Pancreas (tissue), 10 donors: Measurements from ENCODE around the gene E2F1. TPM values are rescaled to one million over a fixed set of nuclear protein-coding genes. Genes with fewer than 3 reads are reported as not detected.

ENCODE experiments used
- ATAC-seq, 4 donors: fragments of 200-7000 bp; cut with Tn5 transposase; one replicate each; pipeline versions ENCODE4 v1.8.0 to v1.9.1; 2020; ENCODE audit warnings: mild to moderate bottlenecking in 4 of 4, moderate library complexity in 4 of 4
- DNase-seq, 6 donors: peaks; one replicate each; pipeline ENCODE4 v3.0.0-alpha.2; 2020
- FAIRE-seq: peaks from 2 replicates; lab custom pipeline; 2012; peaks lifted over from hg19 to GRCh38; lab: Jason Lieb, UNC
- H3K27ac ChIP-seq, 4 donors: fragments of 200-600 bp; sonication (generic); 1 replicate in 3 of 4; 2 replicates in 1 of 4; pipeline versions ENCODE4 v1.5.0 to v1.8.0; 2020
- H3K27me3 ChIP-seq, 4 donors: fragments of 200-600 bp; one replicate each; pipeline ENCODE4 v1.8.0; 2021
- H3K36me3 ChIP-seq, 3 donors: fragments of 200-600 bp; sonication (generic) in 1 of 3; one replicate each; pipeline versions ENCODE4 v1.5.0 to v1.8.0; 2020 to 2021
- H3K4me1 ChIP-seq, 3 donors: fragments of 200-600 bp; one replicate each; pipeline ENCODE4 v1.8.0; 2021
- H3K4me3 ChIP-seq, 4 donors: fragments of 200-600 bp; sonication (generic) in 2 of 4; one replicate each; pipeline versions ENCODE4 v1.5.0 to v1.8.0; 2020 to 2021
- H3K9me3 ChIP-seq, 4 donors: fragments of 200-600 bp; one replicate each; pipeline ENCODE4 v1.8.0; 2021
- WGBS, 2 donors: extraction: QIAGEN DNeasy Blood & Tissue Kit; methylation state at CpG; one replicate each; pipeline ENCODE4 v1.1.7; 2013; 5-methylcytosine and 5-hydroxymethylcytosine counted together
- intact Hi-C, 3 donors: fragments of 100-400 bp; cut with DNase I; formaldehyde crosslinking; loops; one replicate each; pipeline versions ENCODE4 v1.11.1 to v1.14.2; 2022
- polyA plus RNA-seq, 2 donors: library from polyadenylated mRNA; stranded (reverse); fragments of 200-250 nt; gene quantifications; one replicate each; pipeline ENCODE4 v1.2.3, GENCODE V29; 2013
- total RNA-seq, 6 donors: library from RNA; stranded (reverse); fragmentation: NEBNext Ultra II Directional in 4 of 6; extraction: Animal tissue kit (Norgen Biotek cat#: 25700) in 4 of 6; gene quantifications; one replicate each; pipeline versions ENCODE4 v1.2.1 to v1.2.4, GENCODE V29; 2021 to 2023
- TF ChIP-seq, protein P1 (sequence below), 4 donors: fragments of 200-600 bp; sonication (generic) in 3 of 4; IDR thresholded peaks; one replicate each; pipeline versions ENCODE4 v1.5.0 to v1.8.0; 2021; ENCODE audit warnings: antibody characterized with exemption in 4 of 4
- donor health status: healthy with polysubstance abuse.
- donor health status: DM: no; HTN: no; CAD: no; lungs with moderate emphysema.
- donor health status: DM: no; HTN: no; CAD: no.
- donor health status: control.
- donor health status: control.
- donor health status: Bipolar disorder and iron deficiency.
- donor health status: DM: yes; HTN: yes; CAD: no.
- donor health status: DM: no; HTN: no; CAD: no.
- donor health status: DM: no; HTN: no; CAD: no.
- donor health status: DM: yes; HTN: yes; CAD: no.

Gene E2F1
- total and polyA plus RNA-seq, 8 donors: 0.23 to 0.92 (median 0.60) TPM

DNA sequence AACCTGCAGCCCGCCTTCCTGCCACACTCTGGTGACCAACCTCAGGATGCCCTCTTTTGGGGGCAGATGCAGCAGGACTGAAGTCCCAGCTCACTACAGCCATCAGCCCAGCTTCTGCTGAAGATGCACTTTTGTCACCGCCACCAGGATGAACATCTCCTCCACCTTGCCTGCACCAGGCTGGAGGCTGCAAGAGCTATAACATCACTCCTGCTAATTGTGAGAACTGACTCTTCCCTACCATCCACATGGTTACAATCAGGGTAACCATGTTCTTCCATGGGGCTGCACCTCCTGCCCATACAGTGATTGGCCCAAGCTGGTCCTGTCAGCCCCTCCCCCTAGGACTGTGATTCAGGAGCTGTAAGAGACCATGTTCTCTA, 21.4 kb downstream of the E2F1 start:
- intact Hi-C loops: loop anchor here in 1 of 3 donors (5.0 kb wide), 1 partner anchor 202 kb away; no protein-coding TSS in a partner anchor
- TF ChIP-seq, protein P1, sequence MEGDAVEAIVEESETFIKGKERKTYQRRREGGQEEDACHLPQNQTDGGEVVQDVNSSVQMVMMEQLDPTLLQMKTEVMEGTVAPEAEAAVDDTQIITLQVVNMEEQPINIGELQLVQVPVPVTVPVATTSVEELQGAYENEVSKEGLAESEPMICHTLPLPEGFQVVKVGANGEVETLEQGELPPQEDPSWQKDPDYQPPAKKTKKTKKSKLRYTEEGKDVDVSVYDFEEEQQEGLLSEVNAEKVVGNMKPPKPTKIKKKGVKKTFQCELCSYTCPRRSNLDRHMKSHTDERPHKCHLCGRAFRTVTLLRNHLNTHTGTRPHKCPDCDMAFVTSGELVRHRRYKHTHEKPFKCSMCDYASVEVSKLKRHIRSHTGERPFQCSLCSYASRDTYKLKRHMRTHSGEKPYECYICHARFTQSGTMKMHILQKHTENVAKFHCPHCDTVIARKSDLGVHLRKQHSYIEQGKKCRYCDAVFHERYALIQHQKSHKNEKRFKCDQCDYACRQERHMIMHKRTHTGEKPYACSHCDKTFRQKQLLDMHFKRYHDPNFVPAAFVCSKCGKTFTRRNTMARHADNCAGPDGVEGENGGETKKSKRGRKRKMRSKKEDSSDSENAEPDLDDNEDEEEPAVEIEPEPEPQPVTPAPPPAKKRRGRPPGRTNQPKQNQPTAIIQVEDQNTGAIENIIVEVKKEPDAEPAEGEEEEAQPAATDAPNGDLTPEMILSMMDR (IDR thresholded peaks at IDR 0.05): no peak
- ATAC-seq (no peak), DNase-seq (peak in 3 of 6 donors; percentile 9 to 50 (median 28)), FAIRE-seq (no peak)
- Histone ChIP-seq H3K27me3 (no peaks in the 10 kb centered on the region), H3K4me3 (no peak overlapping the region), H3K27ac (no peak overlapping the region), H3K36me3 (no peaks in the 10 kb centered on the region), H3K9me3 (no peaks in the 10 kb centered on the region), H3K4me1 (peaks cover 0 to 17% (median 7%) of the 10 kb centered on the region in 3 donors)
- WGBS, 2 donors: 97 to 100% methylated on average over 2 of the region's 2 CpGs

DNA sequence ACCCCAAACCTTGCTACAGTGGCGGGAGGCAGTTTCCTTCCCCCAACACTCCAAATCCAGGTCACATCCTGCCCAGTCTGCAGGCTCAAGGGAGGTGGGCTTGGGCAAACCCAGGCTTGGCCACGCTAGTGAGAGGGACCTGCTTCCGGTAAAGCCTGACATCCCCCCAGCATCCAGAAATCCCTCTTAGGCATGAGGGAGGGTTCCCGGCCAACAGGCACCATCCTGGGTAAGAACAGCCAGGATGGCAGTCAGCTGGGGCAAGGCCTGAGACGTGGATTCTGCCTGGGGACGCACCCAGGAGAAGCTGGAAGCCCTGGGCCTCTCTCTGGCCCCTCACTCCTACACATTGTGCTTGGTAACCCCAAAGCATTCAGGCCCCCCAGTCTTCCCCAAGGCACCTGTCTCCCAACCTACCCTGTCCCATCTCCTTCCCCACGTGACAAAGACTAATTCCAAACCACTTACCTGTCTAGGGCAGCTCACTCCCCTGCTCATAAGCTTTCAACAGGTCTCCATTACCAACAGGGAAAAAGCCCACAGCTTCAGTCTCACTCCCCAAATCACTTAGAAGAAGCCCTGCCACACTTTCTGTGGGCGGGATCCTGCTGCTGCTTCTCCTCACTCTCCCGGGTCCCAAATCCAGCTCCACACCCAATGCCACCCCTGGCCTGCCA, 22.0 kb downstream of the E2F1 start:
- TF ChIP-seq, protein P1 (IDR thresholded peaks at IDR 0.05): no peak
- intact Hi-C loops: loop anchor here in 1 of 3 donors (5.0 kb wide), 1 partner anchor 202 kb away; no protein-coding TSS in a partner anchor
- FAIRE-seq (no peak), DNase-seq (peak in 3 of 6 donors; percentile 13 to 58 (median 35)), ATAC-seq (no peak)
- Histone ChIP-seq H3K4me1 (peaks cover 0 to 17% (median 7%) of the 10 kb centered on the region in 3 donors), H3K4me3 (peak overlapping the region; percentile 72 to 89 (median 75)), H3K36me3 (no peaks in the 10 kb centered on the region), H3K27ac (peak overlapping the region; percentile 72 to 87 (median 84)), H3K27me3 (no peaks in the 10 kb centered on the region), H3K9me3 (no peaks in the 10 kb centered on the region)
- 39 to 43% methylated on average over 9 of the region's 9 CpGs for WGBS, 2 donors

DNA sequence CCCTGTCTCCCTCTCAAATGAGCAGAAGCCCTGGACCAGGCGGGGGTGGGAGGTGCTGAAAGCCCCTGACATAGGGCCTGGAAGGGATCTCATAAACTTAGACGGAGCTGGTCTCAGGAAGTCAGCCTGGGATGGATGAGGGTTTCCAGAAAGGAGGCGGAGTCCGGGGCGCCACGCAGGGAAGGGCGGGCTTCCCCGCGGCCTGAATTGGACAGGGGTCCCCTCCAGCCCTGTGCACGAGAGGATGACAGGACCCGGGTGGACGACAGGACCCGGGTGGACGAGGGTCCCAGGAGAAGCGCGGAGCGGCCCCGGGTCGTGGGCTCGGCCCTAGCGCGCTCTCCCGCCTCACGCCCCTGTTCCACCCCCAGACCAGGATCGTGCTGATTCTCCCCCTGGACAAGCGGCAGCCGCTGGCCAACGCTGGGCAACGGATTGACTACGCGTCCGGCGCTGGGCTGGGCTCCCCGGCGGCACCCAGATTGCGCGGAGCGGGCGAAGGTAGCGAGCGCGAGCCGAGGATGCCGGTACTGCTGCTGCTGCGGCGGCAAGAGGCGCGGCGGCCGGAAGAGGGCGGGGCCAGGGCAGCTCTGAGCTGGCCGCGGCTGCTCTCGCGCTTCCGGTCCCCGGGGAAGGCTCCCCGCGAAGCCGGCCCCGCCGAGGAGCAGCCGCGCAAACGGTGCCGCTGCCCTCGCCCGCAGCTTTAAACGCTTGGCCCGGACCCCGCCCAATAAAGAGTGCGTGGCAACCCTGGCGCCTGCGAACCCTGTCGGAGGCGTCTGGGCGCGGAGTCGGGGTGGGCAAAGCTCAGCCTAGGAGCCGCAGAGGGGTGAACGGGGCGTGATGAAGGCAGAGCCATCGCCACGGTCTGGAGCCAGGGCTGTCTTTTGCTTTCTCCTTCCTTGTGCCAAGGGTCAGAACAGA, 22.8 kb downstream of the E2F1 start:
- peak overlapping the region; percentile 72 to 89 (median 75) for H3K4me3 ChIP-seq
- WGBS, 2 donors: 1% methylated on average over 70 to 84 of the region's 84 CpGs
- intact Hi-C loops: loop anchor here in 1 of 3 donors (5.0 kb wide), 1 partner anchor 201 kb away; no protein-coding TSS in a partner anchor
- H3K9me3 ChIP-seq: no peaks in the 10 kb centered on the region
- ATAC-seq: peak; percentile 51 to 73 (median 64)
- H3K27ac ChIP-seq: peak overlapping the region; percentile 72 to 87 (median 84)
- no peaks in the 10 kb centered on the region for H3K36me3 ChIP-seq
- TF ChIP-seq, protein P1 (IDR thresholded peaks at IDR 0.05): no peak
- no peak for FAIRE-seq
- H3K4me1 ChIP-seq: peaks cover 0 to 17% (median 7%) of the 10 kb centered on the region in 3 donors
- H3K27me3 ChIP-seq: no peaks in the 10 kb centered on the region
- peak; percentile 80 to 93 (median 86) for DNase-seq

DNA sequence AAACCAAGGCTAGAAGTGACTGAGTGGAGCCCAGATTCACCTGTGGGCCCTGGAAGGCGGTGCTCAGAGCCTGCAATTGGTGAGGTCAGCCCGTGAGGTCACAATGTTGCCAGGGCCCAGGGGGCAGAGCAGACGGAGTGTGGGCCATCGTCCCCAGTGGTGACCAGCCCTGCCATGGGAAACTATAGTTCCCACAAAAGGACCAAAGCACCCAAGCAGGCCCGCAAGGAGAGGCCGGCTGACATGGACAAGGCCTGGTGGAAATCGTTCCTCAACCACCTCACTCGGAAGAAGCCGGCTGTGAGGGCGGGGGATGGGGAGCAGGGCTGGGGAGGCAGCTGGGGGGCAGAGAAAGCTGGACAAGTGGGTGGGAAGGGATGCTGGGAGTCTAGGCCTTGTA, 24.0 kb downstream of the E2F1 start, which contains the start of gene C20orf144:
Gene C20orf144, plus strand, starts transcription at position 156 of the 400 bp plus-strand sequence. Its CDS starts 19 bp downstream, at position 175.
- DNase-seq (peak in 4 of 6 donors; percentile 9 to 69 (median 36)), ATAC-seq (no peak), FAIRE-seq (no peak)
- 91 to 92% methylated on average over 10 of the region's 10 CpGs for WGBS, 2 donors
- peaks cover 0 to 6% (median 0%) of the 10 kb centered on the region in 3 donors for H3K36me3 ChIP-seq
- TF ChIP-seq, protein P1 (IDR thresholded peaks at IDR 0.05): no peak
- H3K4me3 ChIP-seq: peak within 1 kb of the TSS; percentile 72 to 89 (median 75)
- intact Hi-C loops: loop anchor here in 1 of 3 donors (5.0 kb wide), 1 partner anchor 200 kb away; no protein-coding TSS in a partner anchor
- peak within 1 kb of the TSS in 3 of 4 donors; percentile 83 to 87 (median 85) for H3K27ac ChIP-seq
- H3K4me1 ChIP-seq: peaks cover 0 to 17% (median 7%) of the 10 kb centered on the region in 3 donors
- no peaks in the 10 kb centered on the region for H3K27me3 ChIP-seq
- no peaks in the 10 kb centered on the region for H3K9me3 ChIP-seq
